DOHH2 (cell line): ENCODE measurements around the gene LOXL1.

ENCODE experiments used
- H3F3A ChIP-seq: fragments of 200-600 bp; sonication (generic), shearing (Covaris generic); 2 replicates; pipeline ENCODE4 v1.6.0; 2016; ENCODE audit warnings: antibody characterized with exemption, mild to moderate bottlenecking; ENCODE audit not compliant: control insufficient read depth, insufficient read depth
- H3K27ac ChIP-seq: fragments of 200-600 bp; sonication (generic); 2 replicates; pipeline ENCODE4 v1.5.1; 2014; ENCODE audit warnings: low read depth, mild to moderate bottlenecking, low read length, moderate library complexity
- H3K27me3 ChIP-seq: fragments of 200-600 bp; sonication (generic); 2 replicates; pipeline ENCODE4 v1.6.1; 2014; ENCODE audit warnings: mild to moderate bottlenecking, low read length, mixed read lengths; ENCODE audit not compliant: control insufficient read depth
- H3K36me3 ChIP-seq: fragments of 200-600 bp; sonication (generic); 2 replicates; pipeline ENCODE4 v1.6.1; 2014; ENCODE audit warnings: mild to moderate bottlenecking, low read length, moderate library complexity, mixed read lengths; ENCODE audit not compliant: control insufficient read depth
- H3K4me1 ChIP-seq: fragments of 200-600 bp; sonication (generic); 2 replicates; pipeline ENCODE4 v1.6.1; 2014; ENCODE audit warnings: mild to moderate bottlenecking, low read length, mixed read lengths; ENCODE audit not compliant: control insufficient read depth
- H3K4me2 ChIP-seq: fragments of 200-600 bp; sonication (generic); 2 replicates; pipeline ENCODE4 v1.6.0; 2014; ENCODE audit warnings: mild to moderate bottlenecking, low read length, moderate library complexity
- H3K4me3 ChIP-seq: fragments of 200-600 bp; sonication (generic); 2 replicates; pipeline ENCODE4 v1.5.1; 2014; ENCODE audit warnings: mild to moderate bottlenecking, low read length, mixed read lengths
- H3K79me2 ChIP-seq: fragments of 200-600 bp; sonication (generic); 2 replicates; pipeline ENCODE4 v1.6.1; 2014; ENCODE audit warnings: mild to moderate bottlenecking, low read length, mixed read lengths; ENCODE audit not compliant: control insufficient read depth
- H3K9me2 ChIP-seq: fragments of 200-600 bp; sonication (generic); replicated peaks from 2 replicates; pipeline ENCODE4 v1.6.1; 2014; ENCODE audit warnings: mild to moderate bottlenecking, low read length, mixed read lengths; ENCODE audit not compliant: control insufficient read depth
- H3K9me3 ChIP-seq: fragments of 200-600 bp; sonication (generic); 2 replicates; pipeline ENCODE4 v1.6.1; 2014; ENCODE audit warnings: antibody characterized with exemption, low read length, mixed read lengths; ENCODE audit not compliant: control insufficient read depth, insufficient read depth
- H4K20me1 ChIP-seq: fragments of 200-600 bp; sonication (generic); 2 replicates; pipeline ENCODE4 v1.6.0; 2014; ENCODE audit warnings: low read depth, mild to moderate bottlenecking, antibody characterized with exemption, low read length, moderate library complexity; ENCODE audit not compliant: control insufficient read depth, insufficient read depth
- CTCF ChIP-seq: fragments of 200-600 bp; sonication (generic); IDR thresholded peaks from one replicate; pipeline ENCODE4 v1.5.1; 2014; ENCODE audit warnings: antibody characterized with exemption, mild to moderate bottlenecking, low read depth, low read length; ENCODE audit not compliant: poor library complexity, severe bottlenecking
- EZH2phosphoT487 ChIP-seq: fragments of 200-600 bp; sonication (generic); IDR thresholded peaks from 2 replicates; pipeline ENCODE4 v1.6.1; 2017; ENCODE audit warnings: borderline replicate concordance, mild to moderate bottlenecking, antibody characterized with exemption, low read length, moderate library complexity, mixed read lengths

Gene LOXL1

DNA sequence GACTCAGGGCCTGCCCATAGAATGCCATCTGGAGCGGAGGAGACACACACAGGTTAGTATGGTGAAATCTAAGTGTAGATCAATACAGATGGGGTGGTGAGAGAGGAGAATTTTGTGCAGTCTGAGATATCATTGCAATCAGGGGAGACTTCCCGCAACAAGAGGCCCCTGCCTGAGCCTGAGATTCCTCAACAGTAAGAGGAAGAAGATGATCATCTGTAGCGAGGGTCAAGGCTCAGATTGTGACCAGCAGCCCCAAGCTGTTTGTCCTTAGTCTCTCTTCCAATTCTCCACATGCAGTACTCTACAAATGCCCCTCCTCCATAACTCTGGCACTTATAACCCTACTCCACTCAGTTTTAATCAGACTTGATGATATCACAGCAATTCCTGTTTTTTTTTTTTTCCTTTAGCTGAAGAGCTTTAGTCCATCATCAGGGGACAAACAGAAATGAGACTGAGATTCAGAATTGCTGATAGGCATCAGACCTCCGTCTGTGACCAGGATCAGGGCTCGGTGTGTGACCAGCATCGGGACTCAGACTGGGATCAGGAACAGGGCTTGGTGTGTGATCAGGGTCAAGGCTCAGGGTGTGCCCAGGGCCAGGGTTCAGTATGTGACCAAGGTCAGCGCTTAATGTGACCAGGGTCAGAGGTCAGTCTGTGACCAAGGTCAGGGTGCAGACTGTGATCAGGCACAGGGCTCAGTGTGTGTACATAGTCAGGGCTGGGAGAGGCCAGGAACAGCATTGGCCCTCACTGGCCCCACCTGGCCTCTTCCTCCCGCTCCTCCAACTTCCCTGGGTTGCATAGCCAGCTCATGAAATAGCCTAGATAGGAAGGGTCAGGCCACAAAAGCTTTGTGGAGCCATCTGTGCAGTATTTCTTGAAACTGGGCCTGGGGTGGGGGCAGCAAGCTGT lies 14.1 kb downstream of the LOXL1 start:
- no peaks in the 10 kb centered on the region for H3F3A ChIP-seq
- no peaks in the 10 kb centered on the region for H3K9me3 ChIP-seq
- no peaks in the 10 kb centered on the region for H3K4me1 ChIP-seq
- no peak overlapping the region for H3K4me2 ChIP-seq
- H3K9me2 ChIP-seq: no peaks in the 10 kb centered on the region
- no peak overlapping the region for H3K27ac ChIP-seq
- H3K79me2 ChIP-seq: no peaks in the 10 kb centered on the region
- H3K27me3 ChIP-seq: no peaks in the 10 kb centered on the region
- no peaks in the 10 kb centered on the region for H4K20me1 ChIP-seq
- TF ChIP-seq CTCF (no peak), EZH2phosphoT487 (no peak)
- no peak overlapping the region for H3K4me3 ChIP-seq
- no peaks in the 10 kb centered on the region for H3K36me3 ChIP-seq

GRCh38 chr15:73941044-73941443 lies 14.8 kb downstream of the LOXL1 start:
- Histone ChIP-seq H3K36me3 (no peaks in the 10 kb centered on the region), H3K9me3 (no peaks in the 10 kb centered on the region), H3K4me3 (no peak overlapping the region), H3K9me2 (no peaks in the 10 kb centered on the region), H3K4me2 (no peak overlapping the region), H3K27ac (no peak overlapping the region), H3F3A (no peaks in the 10 kb centered on the region), H4K20me1 (no peaks in the 10 kb centered on the region), H3K79me2 (no peaks in the 10 kb centered on the region), H3K4me1 (no peaks in the 10 kb centered on the region), H3K27me3 (no peaks in the 10 kb centered on the region)
- TF ChIP-seq CTCF: no peak
- no peak for TF ChIP-seq EZH2phosphoT487

DNA sequence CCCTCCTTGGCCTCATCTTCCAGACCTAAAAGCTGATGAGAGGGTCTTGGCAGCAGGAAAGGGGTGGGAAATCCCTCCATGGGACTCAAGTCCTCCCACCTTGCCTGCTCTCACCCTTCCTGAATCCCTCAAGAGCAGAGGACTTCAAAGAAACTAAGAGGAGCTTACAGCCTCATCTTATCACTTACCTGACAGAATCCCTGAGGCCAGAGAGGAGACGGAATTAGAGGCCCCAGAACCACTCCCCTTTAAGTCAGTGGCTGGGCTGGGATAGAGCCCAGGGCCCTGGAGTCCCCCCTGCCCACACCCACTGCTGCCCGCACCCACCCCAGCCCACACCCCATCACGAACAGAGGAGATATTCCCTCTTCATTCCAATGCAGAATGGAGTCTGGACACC lies 15.2 kb downstream of the LOXL1 start:
- Histone ChIP-seq H3K27me3 (no peaks in the 10 kb centered on the region), H3K36me3 (no peaks in the 10 kb centered on the region), H3K4me1 (no peaks in the 10 kb centered on the region), H4K20me1 (no peaks in the 10 kb centered on the region), H3K4me3 (no peak overlapping the region), H3K4me2 (no peak overlapping the region), H3K9me2 (no peaks in the 10 kb centered on the region), H3K27ac (no peak overlapping the region), H3K79me2 (no peaks in the 10 kb centered on the region), H3K9me3 (no peaks in the 10 kb centered on the region), H3F3A (no peaks in the 10 kb centered on the region)
- TF ChIP-seq CTCF: no peak
- no peak for TF ChIP-seq EZH2phosphoT487
